Glutamatergic neuron (in vitro differentiated cells): ENCODE data around the gene ZSWIM7. TPM values are rescaled to one million over a fixed set of nuclear protein-coding genes. Genes with fewer than 3 reads are reported as not detected.
"Not testable (repeated sequence)": the region's sequence is repeated elsewhere in the genome, so short reads cannot be mapped to it uniquely, and the experiment has no call there.

Experiments
- DNase-seq: peaks from one replicate; pipeline ENCODE4 v3.0.0; 2022
- H3K27ac Mint-ChIP-seq: one replicate; pipeline ENCODE4 v1.8.0; 2020; ENCODE audit warnings: mild to moderate bottlenecking, mixed read lengths, inconsistent platforms; ENCODE audit not compliant: unreplicated experiment
- H3K27me3 Mint-ChIP-seq: one replicate; pipeline ENCODE4 v1.8.0; 2020; ENCODE audit warnings: mild to moderate bottlenecking, moderate library complexity, mixed read lengths, inconsistent platforms; ENCODE audit not compliant: unreplicated experiment
- H3K36me3 Mint-ChIP-seq: one replicate; pipeline ENCODE4 v1.8.0; 2020; ENCODE audit warnings: mild to moderate bottlenecking, mixed read lengths, inconsistent platforms; ENCODE audit not compliant: unreplicated experiment
- H3K4me1 Mint-ChIP-seq: one replicate; pipeline ENCODE4 v1.8.0; 2020; ENCODE audit warnings: mild to moderate bottlenecking, low read depth, mixed read lengths, inconsistent platforms; ENCODE audit not compliant: unreplicated experiment
- H3K4me3 Mint-ChIP-seq: one replicate; pipeline ENCODE4 v1.8.0; 2020; ENCODE audit warnings: mild to moderate bottlenecking, mixed read lengths, inconsistent platforms; ENCODE audit not compliant: unreplicated experiment
- H3K9me3 Mint-ChIP-seq: one replicate; pipeline ENCODE4 v1.8.0; 2020; ENCODE audit warnings: mild to moderate bottlenecking, moderate library complexity, mixed read lengths, inconsistent platforms; ENCODE audit not compliant: unreplicated experiment
- total RNA-seq: library from RNA; stranded (reverse); fragmentation: NEBNext Ultra II Directional; extraction: Animal tissue kit (Norgen Biotek cat#: 25700); gene quantifications from one replicate; pipeline ENCODE4 v1.2.1, GENCODE V29; 2021; ENCODE audit not compliant: unreplicated experiment
- TF ChIP-seq, protein P1 (sequence below): fragments of 200-600 bp; sonication (generic); IDR thresholded peaks from one replicate; pipeline ENCODE4 v1.5.0; 2021; ENCODE audit not compliant: partially characterized antibody, unreplicated experiment

The ZSWIM7 gene
- total RNA-seq, 1 donor from 2014 or later: 29.0 TPM

DNA sequence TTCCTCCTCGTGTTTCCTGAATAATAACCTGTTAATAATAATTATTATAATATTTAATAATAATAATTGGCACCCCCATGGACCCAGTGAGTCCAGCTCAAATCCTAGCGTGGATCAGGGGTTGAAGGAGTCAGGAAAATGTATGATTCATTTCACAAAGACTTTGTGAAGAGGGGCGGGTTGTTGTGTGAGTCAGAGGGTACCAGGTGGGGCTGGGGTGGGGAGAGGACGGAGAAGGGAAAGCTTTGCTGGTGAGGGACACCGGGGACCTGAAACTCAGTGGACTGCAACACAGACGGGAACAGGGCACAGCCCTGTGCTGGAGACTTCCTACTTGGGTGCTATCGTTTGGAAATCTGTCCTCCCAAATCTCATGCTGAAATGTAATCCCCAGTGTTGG is 57.7 kb downstream of the ZSWIM7 start:
- H3K4me1 Mint-ChIP-seq: no peaks in the 10 kb centered on the region
- no peak for DNase-seq
- H3K27me3 Mint-ChIP-seq: peaks cover 15% of the 10 kb centered on the region
- peaks cover 11% of the 10 kb centered on the region for H3K9me3 Mint-ChIP-seq
- H3K36me3 Mint-ChIP-seq: no peaks in the 10 kb centered on the region
- H3K27ac Mint-ChIP-seq: no peak overlapping the region
- TF ChIP-seq, protein P1, sequence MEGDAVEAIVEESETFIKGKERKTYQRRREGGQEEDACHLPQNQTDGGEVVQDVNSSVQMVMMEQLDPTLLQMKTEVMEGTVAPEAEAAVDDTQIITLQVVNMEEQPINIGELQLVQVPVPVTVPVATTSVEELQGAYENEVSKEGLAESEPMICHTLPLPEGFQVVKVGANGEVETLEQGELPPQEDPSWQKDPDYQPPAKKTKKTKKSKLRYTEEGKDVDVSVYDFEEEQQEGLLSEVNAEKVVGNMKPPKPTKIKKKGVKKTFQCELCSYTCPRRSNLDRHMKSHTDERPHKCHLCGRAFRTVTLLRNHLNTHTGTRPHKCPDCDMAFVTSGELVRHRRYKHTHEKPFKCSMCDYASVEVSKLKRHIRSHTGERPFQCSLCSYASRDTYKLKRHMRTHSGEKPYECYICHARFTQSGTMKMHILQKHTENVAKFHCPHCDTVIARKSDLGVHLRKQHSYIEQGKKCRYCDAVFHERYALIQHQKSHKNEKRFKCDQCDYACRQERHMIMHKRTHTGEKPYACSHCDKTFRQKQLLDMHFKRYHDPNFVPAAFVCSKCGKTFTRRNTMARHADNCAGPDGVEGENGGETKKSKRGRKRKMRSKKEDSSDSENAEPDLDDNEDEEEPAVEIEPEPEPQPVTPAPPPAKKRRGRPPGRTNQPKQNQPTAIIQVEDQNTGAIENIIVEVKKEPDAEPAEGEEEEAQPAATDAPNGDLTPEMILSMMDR: no peak
- H3K4me3 Mint-ChIP-seq: no peak overlapping the region

DNA sequence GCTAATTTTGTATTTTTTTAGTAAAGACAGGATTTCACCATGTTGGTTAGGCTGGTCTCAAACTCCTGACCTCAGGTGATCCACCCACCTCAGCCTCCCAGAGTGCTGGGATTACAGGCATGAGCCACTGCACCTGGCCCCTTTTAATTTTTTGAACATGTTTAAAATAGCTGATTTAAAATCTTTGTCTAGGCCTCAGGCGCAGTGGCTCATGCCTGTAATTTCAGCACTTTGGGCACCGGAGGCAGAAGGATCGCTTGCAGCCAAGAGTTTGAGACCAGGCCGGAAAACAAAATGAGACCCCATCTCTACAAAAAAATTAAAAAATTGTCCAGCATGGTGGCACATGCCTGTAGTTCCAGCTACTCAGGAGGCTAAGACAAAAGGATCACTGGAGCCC is 63.0 kb downstream of the ZSWIM7 start:
- not testable (repeated sequence) for H3K36me3 Mint-ChIP-seq, H3K27ac Mint-ChIP-seq, H3K27me3 Mint-ChIP-seq, H3K4me1 Mint-ChIP-seq, H3K4me3 Mint-ChIP-seq, DNase-seq, H3K9me3 Mint-ChIP-seq

DNA sequence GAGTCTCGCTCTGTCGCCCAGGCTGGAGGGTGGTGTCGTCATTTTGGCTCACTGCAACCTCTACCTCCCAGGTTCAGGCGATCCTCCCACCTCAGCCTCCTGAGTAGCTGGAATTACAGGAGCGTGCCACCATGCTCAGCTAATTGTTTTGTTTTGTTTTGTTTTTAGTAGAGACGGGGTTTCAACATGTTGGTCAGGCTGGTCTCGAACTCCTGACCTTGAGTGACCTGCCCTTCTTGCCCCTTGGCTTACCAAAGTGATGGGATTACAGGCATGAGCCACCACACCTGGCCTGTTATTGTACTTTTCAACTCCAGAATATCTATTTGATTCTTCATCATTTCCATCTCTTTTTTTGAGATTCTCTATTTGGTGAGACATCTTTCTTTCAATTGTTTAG is 63.6 kb downstream of the ZSWIM7 start:
- TF ChIP-seq, protein P1: no peak
- Mint-ChIP-seq H3K9me3 (peaks cover 2% of the 10 kb centered on the region), H3K27ac (no peak overlapping the region), H3K36me3 (no peaks in the 10 kb centered on the region), H3K4me1 (no peaks in the 10 kb centered on the region), H3K4me3 (no peak overlapping the region), H3K27me3 (no peaks in the 10 kb centered on the region)
- no peak for DNase-seq

DNA sequence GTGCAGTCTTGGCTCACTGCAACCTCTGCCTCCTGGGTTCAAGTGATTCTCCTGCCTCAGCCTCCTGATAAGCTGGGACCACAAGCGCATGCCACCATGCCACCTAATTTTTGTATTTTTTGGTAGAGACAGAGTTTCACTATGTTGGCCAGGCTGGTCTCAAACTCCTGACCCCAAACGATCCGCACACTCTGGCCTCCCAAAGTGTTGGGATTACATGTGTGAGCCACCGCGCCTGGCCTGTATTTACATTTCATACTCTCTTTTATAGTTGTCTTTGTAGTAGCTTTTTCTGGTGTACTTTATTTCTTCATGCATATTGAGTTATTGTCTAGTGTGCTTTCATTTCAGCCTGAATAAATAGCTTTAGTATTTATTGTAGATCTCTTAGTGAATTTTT is 64.6 kb downstream of the ZSWIM7 start:
- Mint-ChIP-seq H3K27me3 (no peaks in the 10 kb centered on the region), H3K36me3 (no peaks in the 10 kb centered on the region), H3K4me1 (no peaks in the 10 kb centered on the region), H3K4me3 (no peak overlapping the region), H3K27ac (no peak overlapping the region), H3K9me3 (peaks cover under 1% of the 10 kb centered on the region)
- DNase-seq: no peak
- TF ChIP-seq, protein P1: no peak

DNA sequence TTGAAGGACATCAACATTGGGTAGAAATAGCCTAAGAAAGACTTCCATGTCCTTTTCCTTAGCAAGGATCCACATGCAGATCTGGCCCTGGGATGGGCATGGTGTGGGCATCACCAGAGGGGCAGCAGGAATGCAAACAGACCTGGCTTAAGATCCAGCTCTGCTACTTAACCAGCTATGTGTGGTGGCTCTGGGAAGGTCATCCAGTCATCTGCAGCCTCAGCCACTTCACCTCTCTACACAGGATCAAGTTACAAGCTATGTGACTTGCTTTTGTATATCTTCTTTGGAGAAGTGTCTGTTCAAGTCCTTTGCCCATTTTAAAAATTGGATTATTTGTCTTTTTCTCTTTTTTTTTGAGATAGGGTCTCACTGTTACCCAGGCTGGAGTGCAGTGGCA is 68.1 kb downstream of the ZSWIM7 start:
- DNase-seq: no peak
- Mint-ChIP-seq H3K27me3 (peaks cover 8% of the 10 kb centered on the region), H3K27ac (no peak overlapping the region), H3K9me3 (peaks cover 2% of the 10 kb centered on the region), H3K36me3 (no peaks in the 10 kb centered on the region), H3K4me3 (no peak overlapping the region), H3K4me1 (no peaks in the 10 kb centered on the region)
- TF ChIP-seq, protein P1: no peak

DNA sequence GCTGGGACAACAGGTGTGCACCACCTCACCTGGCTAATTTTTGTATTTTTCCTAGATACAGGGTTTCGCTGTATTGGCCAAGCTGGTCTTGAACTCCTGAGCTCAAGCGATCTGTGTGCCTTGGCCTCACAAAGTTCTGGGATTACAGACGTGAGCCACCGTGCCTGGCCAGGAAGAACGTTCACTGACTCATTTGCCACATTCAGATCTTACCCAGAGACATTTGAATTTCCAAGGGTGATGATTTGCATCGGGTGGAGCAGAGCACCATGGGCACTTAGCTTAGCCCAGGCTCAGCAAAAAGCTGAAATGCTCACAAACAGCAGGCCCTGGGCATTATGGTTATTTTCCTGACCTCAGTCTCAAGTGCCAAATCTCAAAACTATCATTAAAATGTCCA is 69.1 kb downstream of the ZSWIM7 start:
- no peak overlapping the region for H3K27ac Mint-ChIP-seq
- H3K4me3 Mint-ChIP-seq: no peak overlapping the region
- peaks cover 2% of the 10 kb centered on the region for H3K9me3 Mint-ChIP-seq
- TF ChIP-seq, protein P1: no peak
- DNase-seq: no peak
- peaks cover 11% of the 10 kb centered on the region for H3K27me3 Mint-ChIP-seq
- H3K36me3 Mint-ChIP-seq: no peaks in the 10 kb centered on the region
- no peaks in the 10 kb centered on the region for H3K4me1 Mint-ChIP-seq
